ENCODE data around the gene TH. TPM values are rescaled to one million over a fixed set of nuclear protein-coding genes. Genes with fewer than 3 reads are reported as not detected.

Gene TH
- polyA plus RNA-seq, 2 of the 4 experiments (the other 2 are of a cell fraction): not detected

- ChIA-PET CTCF (interaction anchor here (0.9 to 7.5 kb wide), 6 partner anchors 8 to 217 kb away, joined by 3 to 138 read pairs (median 6); partner anchors contain the start of genes C11orf21 and TSPAN32), POLR2A (no interaction called here)
- ATAC-seq: no peak
- H3K4me2 ChIP-seq: no peak overlapping the region
- no peak for DNase-seq (ENCODE audit: low read depth in 1 of 2, low spot score in 1 of 2)
- H3K4me1 ChIP-seq: no peaks in the 10 kb centered on the region
- WGBS (ENCODE audit: missing lambda C conversion rate): 75% methylated on average over 15 of the region's 23 CpGs
- no peak overlapping the region for H3K27ac ChIP-seq
- TF ChIP-seq FOSL2 (IDR thresholded peaks at IDR 0.05) (no peak), FOSL2 (CRISPR knock-in tag; IDR thresholded peaks at IDR 0.05) (no peak), HES2 (IDR thresholded peaks at IDR 0.05) (no peak), KDM1A (IDR thresholded peaks at IDR 0.05; ENCODE audit: low read depth) (no peak), HOXB13 (CRISPR knock-in tag; IDR thresholded peaks at IDR 0.05; ENCODE audit: low read depth) (no peak), MAZ (IDR thresholded peaks at IDR 0.05; ENCODE audit: borderline replicate concordance, low read depth, low read length) (no peak), HOXB5 (CRISPR knock-in tag; IDR thresholded peaks at IDR 0.05) (no peak)
- no peak for FAIRE-seq
- H3K9me3 ChIP-seq: no peaks in the 10 kb centered on the region
- no peak overlapping the region for H3K4me3 ChIP-seq
Observed at GRCh38 chr11:2203440-2204259, 32.0 kb upstream of the TH start.

GRCh38 chr11:2202900-2203439 is 31.4 kb upstream of the TH start:
- no peak overlapping the region for H3K27ac ChIP-seq
- H3K9me3 ChIP-seq: no peaks in the 10 kb centered on the region
- H3K4me2 ChIP-seq: no peak overlapping the region
- POLR2A ChIA-PET: no interaction called here
- DNase-seq (ENCODE audit: low read depth in 1 of 2, low spot score in 1 of 2) (no peak), FAIRE-seq (no peak), ATAC-seq (no peak)
- TF ChIP-seq ZFP36 (IDR thresholded peaks at IDR 0.05; ENCODE audit: borderline replicate concordance, partially characterized antibody): no peak
- TF ChIP-seq HDAC2 (IDR thresholded peaks at IDR 0.05): no peak
- no peak for TF ChIP-seq PHF8 (IDR thresholded peaks at IDR 0.05; ENCODE audit: borderline replicate concordance, low read depth)
- no peak for TF ChIP-seq RNF2 (IDR thresholded peaks at IDR 0.05; ENCODE audit: borderline replicate concordance, low read depth)
- TF ChIP-seq EHMT2 (IDR thresholded peaks at IDR 0.05; ENCODE audit: low read depth): no peak
- TF ChIP-seq GATA3 (IDR thresholded peaks at IDR 0.05; ENCODE audit: borderline replicate concordance): no peak
- TF ChIP-seq NFE2L2 (conservative IDR thresholded peaks at IDR 0.05; ENCODE audit: low read length): no peak
- TF ChIP-seq ZSCAN20 (CRISPR knock-in tag; IDR thresholded peaks at IDR 0.05): no peak
- TF ChIP-seq HOXB13 (CRISPR knock-in tag; IDR thresholded peaks at IDR 0.05; ENCODE audit: low read depth): no peak
- WGBS (ENCODE audit: missing lambda C conversion rate): 71% methylated on average over 9 of the region's 10 CpGs
- no peak overlapping the region for H3K4me3 ChIP-seq
- CTCF ChIA-PET: interaction anchor here (1.5 to 7.5 kb wide), 4 partner anchors 10 to 218 kb away, joined by 3 to 138 read pairs (median 12); partner anchors contain the start of genes C11orf21 and TSPAN32
- H3K4me1 ChIP-seq: no peaks in the 10 kb centered on the region

- Histone ChIP-seq H3K9me3 (no peaks in the 10 kb centered on the region), H3K4me1 (no peaks in the 10 kb centered on the region), H3K4me3 (no peak overlapping the region), H3K27ac (no peak overlapping the region), H3K4me2 (no peak overlapping the region)
- TF ChIP-seq JUN (IDR thresholded peaks at IDR 0.05): no peak
- no peak for TF ChIP-seq EP300 (IDR thresholded peaks at IDR 0.05)
- TF ChIP-seq MAX (IDR thresholded peaks at IDR 0.05): no peak
- TF ChIP-seq HDAC2 (IDR thresholded peaks at IDR 0.05): no peak
- TF ChIP-seq ZNF302 (CRISPR knock-in tag; IDR thresholded peaks at IDR 0.05): no peak
- TF ChIP-seq NFE2L2 (conservative IDR thresholded peaks at IDR 0.05; ENCODE audit: low read length): no peak
- no peak for TF ChIP-seq ESRRA (IDR thresholded peaks at IDR 0.05; ENCODE audit: borderline replicate concordance, low read length)
- no peak for TF ChIP-seq CTCF (IDR thresholded peaks at IDR 0.05)
- no peak for TF ChIP-seq RAD21 (conservative IDR thresholded peaks at IDR 0.05 in 1 of 2, IDR thresholded peaks at IDR 0.05 in 1 of 2)
- TF ChIP-seq EHMT2 (IDR thresholded peaks at IDR 0.05; ENCODE audit: low read depth): no peak
- TF ChIP-seq FOSL2 (IDR thresholded peaks at IDR 0.05): no peak
- TF ChIP-seq FOSL2 (CRISPR knock-in tag; IDR thresholded peaks at IDR 0.05): no peak
- no peak for TF ChIP-seq ZFP36 (IDR thresholded peaks at IDR 0.05; ENCODE audit: borderline replicate concordance, partially characterized antibody)
- no peak for TF ChIP-seq SMC3 (IDR thresholded peaks at IDR 0.05)
- no peak for TF ChIP-seq CBX8 (IDR thresholded peaks at IDR 0.05)
- no peak for TF ChIP-seq BCL3 (IDR thresholded peaks at IDR 0.05)
- TF ChIP-seq RCOR1 (IDR thresholded peaks at IDR 0.05; ENCODE audit: low read depth, low read length): no peak
- ChIA-PET POLR2A (no interaction called here), CTCF (interaction anchor here (1.0 to 7.5 kb wide), 6 partner anchors 9 to 221 kb away, joined by 3 to 138 read pairs (median 6); partner anchors contain the start of genes C11orf21 and TSPAN32)
- ATAC-seq: no peak
- DNase-seq (ENCODE audit: low read depth in 1 of 2, low spot score in 1 of 2): no peak
- 38% methylated on average over 7 of the region's 29 CpGs for WGBS (ENCODE audit: missing lambda C conversion rate)
- FAIRE-seq: no peak
Observed at GRCh38 chr11:2202071-2202899, 30.7 kb upstream of the TH start.

All from A549 (cell line).